Upper lobe of right lung (tissue), 1 donor: ENCODE results near the gene EIF2D. TPM values are rescaled to one million over a fixed set of nuclear protein-coding genes. Genes with fewer than 3 reads are reported as not detected.
"Not testable (repeated sequence)": the region's sequence is repeated elsewhere in the genome, so short reads cannot be mapped to it uniquely, and the experiment has no call there.

Experiments used
- ATAC-seq: fragments of 200-7000 bp; cut with Tn5 transposase; one replicate; pipeline ENCODE4 v1.9.1; 2020; ENCODE audit warnings: mild to moderate bottlenecking, moderate library complexity
- DNase-seq: peaks from one replicate; pipeline ENCODE4 v3.0.0-alpha.2; 2020
- H3K27ac ChIP-seq: fragments of 200-600 bp; one replicate; pipeline ENCODE4 v1.8.0; 2022
- H3K27me3 ChIP-seq: fragments of 200-600 bp; one replicate; pipeline ENCODE4 v1.8.0; 2022; ENCODE audit warnings: mild to moderate bottlenecking
- H3K36me3 ChIP-seq: fragments of 200-600 bp; one replicate; pipeline ENCODE4 v1.8.0; 2022
- H3K4me1 ChIP-seq: fragments of 200-600 bp; one replicate; pipeline ENCODE4 v1.8.0; 2022
- H3K4me3 ChIP-seq: fragments of 200-600 bp; one replicate; pipeline ENCODE4 v1.8.0; 2022; ENCODE audit warnings: mild to moderate bottlenecking
- H3K9me3 ChIP-seq: fragments of 200-600 bp; one replicate; pipeline ENCODE4 v1.8.0; 2022
- intact Hi-C: fragments of 100-400 bp; cut with DNase I; formaldehyde crosslinking; loops from one replicate; pipeline ENCODE4 v1.11.0; 2022
- total RNA-seq: library from RNA; stranded (reverse); fragmentation: NEBNext Ultra II Directional; extraction: Animal tissue kit (Norgen Biotek cat#: 25700); gene quantifications from one replicate; pipeline ENCODE4 v1.2.1, GENCODE V29; 2021
- TF ChIP-seq, protein P1 (sequence below): fragments of 200-600 bp; IDR thresholded peaks from one replicate; pipeline ENCODE4 v1.8.0; 2022; ENCODE audit warnings: antibody characterized with exemption
- donor health status: DM: no; HTN: yes; CAD: no; lungs with severe emphysema.

The EIF2D gene
- total RNA-seq, 1 donor from 2014 or later: 49.8 TPM

- H3K4me1 ChIP-seq: peaks cover 24% of the 10 kb centered on the region
- no peaks in the 10 kb centered on the region for H3K27me3 ChIP-seq
- DNase-seq: peak; percentile 96
- intact Hi-C loops: no loop called here
- H3K36me3 ChIP-seq: no peaks in the 10 kb centered on the region
- ATAC-seq: peak; percentile 75
- peak overlapping the region; percentile 92 for H3K4me3 ChIP-seq
- H3K27ac ChIP-seq: peak overlapping the region; percentile 44
- H3K9me3 ChIP-seq: no peaks in the 10 kb centered on the region
- TF ChIP-seq, protein P1, sequence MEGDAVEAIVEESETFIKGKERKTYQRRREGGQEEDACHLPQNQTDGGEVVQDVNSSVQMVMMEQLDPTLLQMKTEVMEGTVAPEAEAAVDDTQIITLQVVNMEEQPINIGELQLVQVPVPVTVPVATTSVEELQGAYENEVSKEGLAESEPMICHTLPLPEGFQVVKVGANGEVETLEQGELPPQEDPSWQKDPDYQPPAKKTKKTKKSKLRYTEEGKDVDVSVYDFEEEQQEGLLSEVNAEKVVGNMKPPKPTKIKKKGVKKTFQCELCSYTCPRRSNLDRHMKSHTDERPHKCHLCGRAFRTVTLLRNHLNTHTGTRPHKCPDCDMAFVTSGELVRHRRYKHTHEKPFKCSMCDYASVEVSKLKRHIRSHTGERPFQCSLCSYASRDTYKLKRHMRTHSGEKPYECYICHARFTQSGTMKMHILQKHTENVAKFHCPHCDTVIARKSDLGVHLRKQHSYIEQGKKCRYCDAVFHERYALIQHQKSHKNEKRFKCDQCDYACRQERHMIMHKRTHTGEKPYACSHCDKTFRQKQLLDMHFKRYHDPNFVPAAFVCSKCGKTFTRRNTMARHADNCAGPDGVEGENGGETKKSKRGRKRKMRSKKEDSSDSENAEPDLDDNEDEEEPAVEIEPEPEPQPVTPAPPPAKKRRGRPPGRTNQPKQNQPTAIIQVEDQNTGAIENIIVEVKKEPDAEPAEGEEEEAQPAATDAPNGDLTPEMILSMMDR: peak; percentile 86
These were observed 22.3 kb upstream of the EIF2D start for GRCh38 chr1:206634365-206635079.

DNA sequence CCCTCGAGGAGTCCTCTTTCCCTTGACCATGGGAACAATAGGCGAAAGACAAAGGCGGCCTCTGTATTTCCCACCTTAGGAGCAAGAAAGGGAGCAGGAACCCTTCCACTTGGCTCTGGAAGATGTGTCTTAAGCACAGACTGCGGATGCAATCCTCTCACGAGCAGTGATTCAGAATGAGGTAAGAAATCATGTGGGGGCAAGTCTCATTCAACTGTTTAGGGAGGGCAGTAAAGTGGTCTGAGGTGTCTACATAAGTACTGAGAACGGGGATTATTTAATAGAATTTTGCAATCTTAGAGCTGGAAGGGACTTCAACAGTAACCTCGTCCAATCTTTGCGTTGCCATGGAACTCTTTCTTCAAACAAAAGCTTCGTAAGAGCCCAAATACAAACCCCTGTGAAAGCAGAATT lies 21.4 kb upstream of the EIF2D start:
- ATAC-seq: no peak
- intact Hi-C loops: no loop called here
- Histone ChIP-seq H3K4me3 (no peak overlapping the region), H3K27ac (peak overlapping the region; percentile 44), H3K36me3 (no peaks in the 10 kb centered on the region), H3K9me3 (no peaks in the 10 kb centered on the region), H3K27me3 (no peaks in the 10 kb centered on the region), H3K4me1 (peaks cover 24% of the 10 kb centered on the region)
- no peak for DNase-seq
- TF ChIP-seq, protein P1: no peak

DNA sequence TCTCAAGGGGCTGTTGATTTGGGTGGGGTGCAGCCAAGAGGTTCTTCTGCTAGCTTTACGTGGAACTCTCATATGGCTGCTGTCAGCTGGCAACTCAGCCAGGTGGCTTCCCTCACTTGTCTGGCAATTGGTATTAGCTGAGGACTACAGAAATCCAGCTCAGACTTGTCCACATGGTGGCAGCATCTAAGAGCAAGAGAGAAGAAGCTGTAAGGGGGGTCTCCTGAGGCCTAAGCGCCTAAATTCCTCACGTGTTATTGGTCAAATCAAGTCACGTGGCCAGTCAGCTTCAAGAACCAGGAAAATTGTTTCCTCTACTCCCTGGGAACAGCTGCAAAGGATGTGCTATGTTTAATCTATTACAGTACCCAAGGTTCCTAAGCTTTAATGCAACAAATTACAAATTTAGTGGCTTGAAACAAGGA lies 18.8 kb upstream of the EIF2D start:
- ATAC-seq: peak; percentile 10
- peaks cover 18% of the 10 kb centered on the region for H3K4me1 ChIP-seq
- no peaks in the 10 kb centered on the region for H3K27me3 ChIP-seq
- no peaks in the 10 kb centered on the region for H3K9me3 ChIP-seq
- no peaks in the 10 kb centered on the region for H3K36me3 ChIP-seq
- H3K4me3 ChIP-seq: no peak overlapping the region
- no peak overlapping the region for H3K27ac ChIP-seq
- TF ChIP-seq, protein P1: peak; percentile 52
- DNase-seq: no peak
- intact Hi-C loops: no loop called here

DNA sequence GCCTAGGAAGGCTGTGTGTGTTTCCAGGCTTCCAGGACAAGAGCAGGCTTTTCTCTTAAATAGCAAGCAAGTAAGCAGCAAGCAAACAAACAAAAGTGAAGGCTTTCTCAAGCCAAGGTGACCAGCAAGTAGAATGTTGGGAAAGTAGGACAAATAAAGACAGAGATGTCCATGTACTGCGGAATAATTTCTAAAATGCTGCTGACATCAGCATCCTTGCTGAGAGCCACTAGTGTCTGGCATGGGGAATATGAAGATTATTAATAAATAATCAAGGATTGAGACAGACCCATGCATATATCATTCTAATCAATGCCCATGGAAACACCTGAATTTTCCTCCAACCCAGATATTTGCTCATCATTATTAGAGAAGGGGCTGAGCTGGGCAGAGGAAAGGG lies 16.7 kb upstream of the EIF2D start:
- H3K27me3 ChIP-seq: no peaks in the 10 kb centered on the region
- no peak overlapping the region for H3K4me3 ChIP-seq
- intact Hi-C loops: no loop called here
- H3K36me3 ChIP-seq: no peaks in the 10 kb centered on the region
- H3K27ac ChIP-seq: no peak overlapping the region
- DNase-seq (no peak), ATAC-seq (no peak)
- peaks cover 6% of the 10 kb centered on the region for H3K4me1 ChIP-seq
- H3K9me3 ChIP-seq: no peaks in the 10 kb centered on the region
- TF ChIP-seq, protein P1: no peak

DNA sequence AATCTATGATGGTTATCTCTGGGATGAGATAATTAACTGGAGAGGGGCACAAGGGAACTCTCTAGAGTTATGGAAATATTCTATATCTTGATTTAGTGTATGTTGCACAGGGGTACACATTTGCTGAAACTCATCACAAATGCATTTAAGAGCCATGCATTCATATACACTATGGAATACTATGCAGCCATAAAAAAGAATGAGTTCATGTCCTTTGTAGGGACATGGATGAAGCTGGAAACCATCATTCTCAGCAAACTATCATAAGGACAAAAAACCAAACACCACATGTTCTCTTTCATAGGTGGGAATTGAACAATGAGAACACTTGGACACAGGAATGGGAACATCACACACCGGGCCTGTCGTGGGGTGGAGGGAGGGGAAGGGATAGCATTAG lies 14.1 kb upstream of the EIF2D start:
- DNase-seq, ATAC-seq, H3K27ac ChIP-seq, H3K9me3 ChIP-seq, intact Hi-C loops, H3K36me3 ChIP-seq, H3K4me3 ChIP-seq, H3K27me3 ChIP-seq, H3K4me1 ChIP-seq: not testable (repeated sequence)

GRCh38 chr1:206609229-206609991 lies 2.9 kb downstream of the EIF2D start:
- intact Hi-C loops: no loop called here
- Histone ChIP-seq H3K36me3 (peaks cover 52% of the 10 kb centered on the region), H3K4me3 (no peak overlapping the region), H3K27ac (no peak overlapping the region), H3K4me1 (peaks cover 7% of the 10 kb centered on the region), H3K9me3 (no peaks in the 10 kb centered on the region), H3K27me3 (no peaks in the 10 kb centered on the region)
- TF ChIP-seq, protein P1: no peak
- DNase-seq (no peak), ATAC-seq (no peak)
